GM23338 (cell line): ENCODE measurements around the gene LSM12. TPM values are rescaled to one million over a fixed set of nuclear protein-coding genes. Genes with fewer than 3 reads are reported as not detected.

ENCODE experiments used
- ATAC-seq: fragments of 200-7000 bp; cut with Tn5 transposase; 3 replicates; pipeline ENCODE4 v1.9.1; 2020
- DNase-seq: peaks from one replicate; pipeline ENCODE4 v3.0.0-alpha.2; 2015; ENCODE audit warnings: low spot score
- H2AFZ ChIP-seq: fragments of 200-600 bp; sonication (generic); 2 replicates; pipeline ENCODE4 v1.8.0; 2016; ENCODE audit warnings: antibody characterized with exemption, mild to moderate bottlenecking, moderate library complexity
- H3F3A ChIP-seq: fragments of 200-600 bp; sonication (generic); replicated peaks from 2 replicates; pipeline ENCODE4 v1.8.0; 2017; ENCODE audit warnings: antibody characterized with exemption, mixed run types, low read depth
- H3K27ac ChIP-seq: fragments of 200-600 bp; sonication (generic); 2 replicates; pipeline ENCODE4 v1.6.1; 2016; ENCODE audit warnings: low read depth
- H3K27me3 ChIP-seq: fragments of 200-600 bp; sonication (generic); 2 replicates; pipeline ENCODE4 v1.8.0; 2016; ENCODE audit warnings: mild to moderate bottlenecking, mixed run types, moderate library complexity; ENCODE audit not compliant: insufficient read depth
- H3K36me3 ChIP-seq: fragments of 200-600 bp; sonication (generic); 2 replicates; pipeline ENCODE4 v1.8.0; 2016; ENCODE audit warnings: mild to moderate bottlenecking; ENCODE audit not compliant: insufficient read depth
- H3K4me1 ChIP-seq: fragments of 200-600 bp; sonication (generic); 2 replicates; pipeline ENCODE4 v1.8.0; 2016; ENCODE audit warnings: mild to moderate bottlenecking, moderate library complexity; ENCODE audit not compliant: insufficient read depth
- H3K4me2 ChIP-seq: fragments of 200-600 bp; sonication (generic); 2 replicates; pipeline ENCODE4 v1.7.1; 2017; ENCODE audit warnings: mixed run types
- H3K4me3 ChIP-seq: fragments of 200-600 bp; sonication (generic); 2 replicates; pipeline ENCODE4 v1.6.1; 2016; ENCODE audit warnings: mixed run types
- H3K79me2 ChIP-seq: fragments of 200-600 bp; sonication (generic); replicated peaks from 2 replicates; pipeline ENCODE4 v1.8.0; 2017; ENCODE audit warnings: mild to moderate bottlenecking; ENCODE audit not compliant: insufficient read depth
- H3K9me2 ChIP-seq: fragments of 200-600 bp; sonication (generic); 2 replicates; pipeline ENCODE4 v1.8.0; 2017; ENCODE audit not compliant: insufficient read depth
- H4K20me1 ChIP-seq: fragments of 200-600 bp; sonication (generic); replicated peaks from 2 replicates; pipeline ENCODE4 v1.8.0; 2017; ENCODE audit warnings: mild to moderate bottlenecking; ENCODE audit not compliant: insufficient read depth
- H3K27ac Mint-ChIP-seq: 2 replicates; pipeline ENCODE4 v1.8.0; 2020; ENCODE audit warnings: inconsistent platforms, mild to moderate bottlenecking, moderate library complexity, mixed read lengths
- H3K27me3 Mint-ChIP-seq: 3 replicates; pipeline ENCODE4 v1.8.0; 2022; ENCODE audit warnings: low read depth, mild to moderate bottlenecking, moderate library complexity, mixed read lengths, inconsistent platforms; ENCODE audit not compliant: insufficient read depth, poor library complexity
- H3K36me3 Mint-ChIP-seq: 3 replicates; pipeline ENCODE4 v1.8.0; 2021; ENCODE audit warnings: low read depth, mild to moderate bottlenecking, inconsistent platforms, moderate library complexity, mixed read lengths
- H3K4me1 Mint-ChIP-seq: 3 replicates; pipeline ENCODE4 v1.8.0; 2020; ENCODE audit warnings: mild to moderate bottlenecking, inconsistent platforms, mixed read lengths
- H3K4me3 Mint-ChIP-seq: 3 replicates; pipeline ENCODE4 v1.8.0; 2021; ENCODE audit warnings: moderate library complexity, mild to moderate bottlenecking, inconsistent platforms, mixed read lengths
- H3K9me3 Mint-ChIP-seq: 3 replicates; pipeline ENCODE4 v1.8.0; 2020; ENCODE audit warnings: moderate library complexity, mild to moderate bottlenecking, inconsistent platforms, mixed read lengths
- CREB1 ChIP-seq: fragments of 250-450 bp; sonication (Bioruptor Pico); IDR thresholded peaks from 2 replicates; pipeline ENCODE4 v1.5.0; 2020; ENCODE audit warnings: low read depth, mild to moderate bottlenecking, moderate library complexity
- CTCF ChIP-seq, 2 experiments: fragments of 200-600 bp in 1 of 2; sonication (generic) in 1 of 2; conservative IDR thresholded peaks; 2 replicates each; pipeline versions ENCODE4 v1.5.1 to v1.6.1; 2016 to 2017; ENCODE audit warnings: antibody characterized with exemption in 2 of 2, low read depth in 2 of 2, mild to moderate bottlenecking in 2 of 2, moderate library complexity in 1 of 2
- ETS1 ChIP-seq: IDR thresholded peaks from 2 replicates; pipeline ENCODE4 v1.6.1; 2016; ENCODE audit warnings: antibody characterized with exemption
- EZH2 ChIP-seq: fragments of 200-600 bp; sonication (generic); IDR thresholded peaks from one replicate; pipeline ENCODE4 v1.8.0; 2017; ENCODE audit warnings: antibody characterized with exemption, mild to moderate bottlenecking, low read depth; ENCODE audit not compliant: unreplicated experiment
- EZH2phosphoT487 ChIP-seq: fragments of 200-600 bp; sonication (generic); IDR thresholded peaks from one replicate; pipeline ENCODE4 v1.8.1; 2018; ENCODE audit warnings: antibody characterized with exemption; ENCODE audit not compliant: unreplicated experiment
- NANOG ChIP-seq: IDR thresholded peaks from 2 replicates; pipeline ENCODE4 v1.6.1; 2016; ENCODE audit warnings: antibody characterized with exemption, borderline replicate concordance
- POLR2AphosphoS5 ChIP-seq: IDR thresholded peaks from 2 replicates; pipeline ENCODE4 v1.6.1; 2016; ENCODE audit warnings: antibody characterized with exemption, low read depth
- REST ChIP-seq: IDR thresholded peaks from one replicate; pipeline ENCODE4 v1.6.1; 2018; ENCODE audit warnings: antibody characterized with exemption; ENCODE audit not compliant: unreplicated experiment
- STAT1 ChIP-seq: IDR thresholded peaks from one replicate; pipeline ENCODE4 v1.6.1; 2016; ENCODE audit warnings: antibody characterized with exemption; ENCODE audit not compliant: unreplicated experiment
- ZNF114 ChIP-seq: fragments of 250-450 bp; sonication (Bioruptor Pico); IDR thresholded peaks from 2 replicates; pipeline ENCODE4 v1.5.0; 2020; ENCODE audit warnings: mild to moderate bottlenecking, moderate library complexity
- ZNF331 ChIP-seq: fragments of 250-450 bp; sonication (Bioruptor Pico); IDR thresholded peaks from 2 replicates; pipeline ENCODE4 v1.5.0; 2020; ENCODE audit warnings: low read depth, mild to moderate bottlenecking, moderate library complexity
- polyA plus RNA-seq: library from polyadenylated mRNA; unstranded; fragments of >200 nt; fragmentation: Nextera tagmentation; extraction: Ambion mirVana; gene quantifications from 2 replicates; pipeline ENCODE4 v1.2.1, GENCODE V29; 2016
- total RNA-seq: library from RNA; depleted of rRNA; stranded (reverse); fragments of >200 nt; shearing (Covaris generic); gene quantifications from 2 replicates; pipeline ENCODE4 v1.2.3, GENCODE V29; 2014

The LSM12 gene
- total and polyA plus RNA-seq, 2 experiments from 2014 or later = 72.7 to 241 TPM

- Histone ChIP-seq H4K20me1 (no peaks in the 10 kb centered on the region), H3K4me3 (no peak overlapping the region), H3F3A (0 out of 2 replicates have a peak, but pooled peaks cover 5% of the 10 kb centered on the region), H3K4me1 (no peaks in the 10 kb centered on the region), H3K27ac (no peak overlapping the region), H3K9me2 (no peaks in the 10 kb centered on the region), H3K79me2 (no peaks in the 10 kb centered on the region), H3K4me2 (no peak overlapping the region), H3K36me3 (peaks cover 9% of the 10 kb centered on the region; the same call in 1 of the 2 replicates), H3K27me3 (no peaks in the 10 kb centered on the region), H2AFZ (no peak overlapping the region)
- Mint-ChIP-seq H3K36me3 (peaks cover 82% of the 10 kb centered on the region), H3K27me3 (peaks cover 14% of the 10 kb centered on the region), H3K27ac (0 out of 2 replicates have a peak overlapping the region, but pooled peaks have one; percentile 30), H3K4me1 (peaks cover 19% of the 10 kb centered on the region), H3K4me3 (no peak overlapping the region), H3K9me3 (no peaks in the 10 kb centered on the region; the same call in 1 of the 3 replicates)
- ATAC-seq (peak; percentile 16; the same call in 2 of the 3 replicates), DNase-seq (no peak)
- TF ChIP-seq NANOG (no peak), CTCF (conservative IDR thresholded peaks at IDR 0.05; ENCODE audit: low read depth in 2 of 2) (no peak), STAT1 (no peak), ZNF331 (CRISPR knock-in tag) (no peak), POLR2AphosphoS5 (no peak), CREB1 (CRISPR knock-in tag) (no peak), EZH2phosphoT487 (no peak), REST (no peak)
Measured at GRCh38 chr17:44078412-44078811, 11.9 kb upstream of the LSM12 start.

GRCh38 chr17:44077595-44077909, 11.1 kb upstream of the LSM12 start:
- no peaks in the 10 kb centered on the region for H3F3A ChIP-seq
- H3K4me3 Mint-ChIP-seq = no peak overlapping the region

More at GRCh38 chr17:44077595-44077909, 11.1 kb upstream of the LSM12 start:
- Histone ChIP-seq H3K9me2 (no peaks in the 10 kb centered on the region), H3K4me1 (no peaks in the 10 kb centered on the region), H3K4me2 (no peak overlapping the region), H3K27me3 (no peaks in the 10 kb centered on the region), H3K4me3 (no peak overlapping the region), H4K20me1 (no peaks in the 10 kb centered on the region; the same call in 1 of the 2 replicates), H3K79me2 (peaks cover 6% of the 10 kb centered on the region), H3K27ac (no peak overlapping the region), H2AFZ (no peak overlapping the region), H3K36me3 (peaks cover 9% of the 10 kb centered on the region; the same call in 1 of the 2 replicates)
- DNase-seq (no peak), ATAC-seq (no peak)
- peaks cover 18% of the 10 kb centered on the region for H3K4me1 Mint-ChIP-seq
- H3K36me3 Mint-ChIP-seq = peaks cover 75% of the 10 kb centered on the region
- H3K9me3 Mint-ChIP-seq = no peaks in the 10 kb centered on the region; the same call in 1 of the 3 replicates
- H3K27ac Mint-ChIP-seq = peak overlapping the region; percentile 70; the same call in 1 of the 2 replicates
- peaks cover 11% of the 10 kb centered on the region for H3K27me3 Mint-ChIP-seq
- TF ChIP-seq CREB1 (CRISPR knock-in tag) (no peak), EZH2 (no peak), ETS1 (no peak), STAT1 (no peak), ZNF114 (CRISPR knock-in tag) (no peak), NANOG (no peak)
